Measurements from ENCODE around the gene PRKCH. TPM values are rescaled to one million over a fixed set of nuclear protein-coding genes. Genes with fewer than 3 reads are reported as not detected.
A peak's percentile ranks its signal among the peaks of the same experiment; 100 is the strongest.

Gene PRKCH
- total RNA-seq, 2 experiments from 2014 or later = 109 to 145 TPM

GRCh38 chr14:61556455-61556854 is 235.1 kb downstream of the PRKCH start:
- no peaks in the 10 kb centered on the region for H3K9me3 Mint-ChIP-seq (ENCODE audit: low read depth)
- intact Hi-C loops (cut with DNase I, micrococcal nuclease) = no loop called here
- ChIA-PET CTCF (interaction anchor here (0.7 kb wide), 1 partner anchor 13 kb away, joined by 3 read pairs; no protein-coding TSS in a partner anchor), POLR2A (no interaction called here)
- ATAC-seq = no peak
- DNase-seq = no peak
- H3K27me3 Mint-ChIP-seq = no peaks in the 10 kb centered on the region
- H3K36me3 Mint-ChIP-seq (ENCODE audit: low read depth) = peaks cover 27% of the 10 kb centered on the region
- H3K27ac Mint-ChIP-seq = no peak overlapping the region
- H3K4me3 Mint-ChIP-seq = no peak overlapping the region
- H3K4me1 Mint-ChIP-seq = peaks cover 50% of the 10 kb centered on the region

DNA sequence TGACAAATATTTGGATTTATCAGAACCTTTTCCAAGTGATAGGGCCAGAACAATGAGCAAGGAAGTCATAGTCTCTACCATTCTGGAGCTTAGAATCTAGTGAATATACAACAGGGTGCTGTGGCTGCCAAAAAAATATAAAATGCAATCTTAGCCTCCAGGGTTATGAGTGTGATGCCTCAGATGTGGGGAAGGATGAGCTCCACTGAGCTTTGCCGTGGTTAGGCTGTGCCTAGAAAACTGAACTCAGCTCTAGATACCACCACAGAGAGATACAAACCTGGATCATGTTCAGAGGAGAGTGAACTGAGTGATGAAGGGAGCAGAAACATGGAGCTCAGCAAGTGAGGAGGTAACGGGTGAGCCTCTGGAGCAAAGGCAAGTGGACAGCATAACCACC is 235.9 kb downstream of the PRKCH start:
- no peaks in the 10 kb centered on the region for H3K9me3 Mint-ChIP-seq (ENCODE audit: low read depth)
- ATAC-seq (no peak), DNase-seq (no peak)
- peaks cover 19% of the 10 kb centered on the region for H3K36me3 Mint-ChIP-seq (ENCODE audit: low read depth)
- intact Hi-C loops (cut with DNase I, micrococcal nuclease) = no loop called here
- H3K27ac Mint-ChIP-seq = no peak overlapping the region
- peaks cover 50% of the 10 kb centered on the region for H3K4me1 Mint-ChIP-seq
- no peaks in the 10 kb centered on the region for H3K27me3 Mint-ChIP-seq
- no peak overlapping the region for H3K4me3 Mint-ChIP-seq
- ChIA-PET CTCF (interaction anchor here (0.6 to 1.8 kb wide), 4 partner anchors 9 to 280 kb away, joined by 3 to 5 read pairs (median 3); no protein-coding TSS in a partner anchor), POLR2A (interaction anchor here (1.1 kb wide), 1 partner anchor 13 kb away, joined by 3 read pairs; no protein-coding TSS in a partner anchor)

DNA sequence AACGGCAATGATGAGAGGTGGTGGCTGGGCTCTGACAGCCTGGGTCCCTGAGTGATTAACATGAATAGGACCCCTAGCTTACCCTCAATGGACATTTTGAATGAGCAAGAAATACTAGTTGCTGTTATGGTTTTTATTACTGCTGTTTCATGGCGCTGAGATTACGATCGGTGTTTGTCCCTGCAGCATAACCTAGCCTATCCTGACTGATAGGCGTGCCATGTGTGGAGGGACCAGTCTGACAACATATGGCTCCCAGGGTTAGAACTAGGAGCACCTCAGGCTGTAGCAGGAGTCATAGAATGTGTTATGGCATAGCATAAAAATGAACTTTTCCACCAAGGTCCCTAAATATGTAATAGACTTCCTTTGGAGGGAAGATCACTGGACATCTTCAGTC is 236.5 kb downstream of the PRKCH start:
- Mint-ChIP-seq H3K27me3 (no peaks in the 10 kb centered on the region), H3K4me3 (no peak overlapping the region), H3K36me3 (ENCODE audit: low read depth) (peaks cover 17% of the 10 kb centered on the region), H3K4me1 (peaks cover 50% of the 10 kb centered on the region), H3K27ac (no peak overlapping the region), H3K9me3 (ENCODE audit: low read depth) (no peaks in the 10 kb centered on the region)
- ChIA-PET POLR2A (interaction anchor here (1.1 kb wide), 1 partner anchor 12 kb away, joined by 3 read pairs; no protein-coding TSS in a partner anchor), CTCF (interaction anchor here (0.6 to 1.8 kb wide), 3 partner anchors 9 to 280 kb away, joined by 3 to 5 read pairs (median 3); no protein-coding TSS in a partner anchor)
- intact Hi-C loops (cut with DNase I, micrococcal nuclease) = no loop called here
- DNase-seq (no peak), ATAC-seq (no peak)

DNA sequence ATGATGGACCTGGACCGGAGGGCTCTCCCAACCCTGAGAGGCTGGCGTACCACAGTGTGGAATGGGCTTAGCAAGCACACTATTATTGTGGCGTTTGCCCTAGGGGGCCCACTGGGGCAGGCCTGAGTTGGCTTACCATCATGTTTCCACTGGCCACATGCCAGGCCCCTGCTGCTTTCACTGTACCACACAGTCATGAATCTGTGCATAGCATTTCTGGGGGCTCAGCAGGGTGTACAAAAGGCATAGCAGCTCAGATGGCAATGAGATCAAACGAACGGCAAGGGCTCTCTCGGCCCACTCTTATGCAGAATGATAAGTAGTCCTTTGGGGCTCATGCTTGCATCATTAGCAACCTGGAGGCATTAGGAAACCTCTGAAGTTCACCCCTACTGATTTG is 236.9 kb downstream of the PRKCH start:
- H3K27ac Mint-ChIP-seq = no peak overlapping the region
- CTCF ChIA-PET = interaction anchor here (1.3 to 1.8 kb wide), 2 partner anchors 8 to 279 kb away, joined by 3 to 5 read pairs; no protein-coding TSS in a partner anchor
- H3K36me3 Mint-ChIP-seq (ENCODE audit: low read depth) = peaks cover 15% of the 10 kb centered on the region
- no peak overlapping the region for H3K4me3 Mint-ChIP-seq
- no peak for ATAC-seq
- H3K9me3 Mint-ChIP-seq (ENCODE audit: low read depth) = no peaks in the 10 kb centered on the region
- no peaks in the 10 kb centered on the region for H3K27me3 Mint-ChIP-seq
- peaks cover 50% of the 10 kb centered on the region for H3K4me1 Mint-ChIP-seq
- intact Hi-C loops (cut with DNase I, micrococcal nuclease) = no loop called here
- POLR2A ChIA-PET = no interaction called here
- DNase-seq = no peak

- Mint-ChIP-seq H3K9me3 (ENCODE audit: low read depth) (no peaks in the 10 kb centered on the region), H3K36me3 (ENCODE audit: low read depth) (peaks cover 13% of the 10 kb centered on the region), H3K4me3 (no peak overlapping the region), H3K27me3 (no peaks in the 10 kb centered on the region), H3K27ac (no peak overlapping the region), H3K4me1 (peaks cover 52% of the 10 kb centered on the region)
- CTCF ChIA-PET = interaction anchor here (0.6 to 1.5 kb wide), 5 partner anchors 8 to 180 kb away, joined by 3 to 5 read pairs (median 3); no protein-coding TSS in a partner anchor
- no peak for ATAC-seq
- DNase-seq = no peak
- intact Hi-C loops (cut with DNase I, micrococcal nuclease) = no loop called here
- POLR2A ChIA-PET = no interaction called here
These were observed 238.3 kb downstream of the PRKCH start for GRCh38 chr14:61559641-61560201.

DNA sequence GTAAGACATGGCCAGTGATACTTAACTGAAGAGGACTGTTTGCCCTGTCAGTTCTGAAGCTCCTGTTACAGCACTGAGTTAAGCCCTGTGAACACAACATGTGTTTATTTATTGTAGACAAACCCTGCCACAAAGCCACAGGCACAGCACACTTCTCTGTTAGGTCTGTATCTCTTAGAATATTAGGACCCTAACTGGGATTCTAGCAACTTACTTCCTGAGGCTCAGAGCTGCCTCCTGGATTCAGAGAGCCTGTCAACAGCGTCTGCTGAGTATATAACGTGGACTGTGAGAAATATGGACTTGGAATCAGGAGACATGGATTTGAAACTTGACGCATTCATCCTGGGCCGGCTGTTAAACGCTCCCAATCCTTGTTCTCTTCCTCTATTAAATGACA is 238.9 kb downstream of the PRKCH start:
- ATAC-seq = no peak
- H3K27ac Mint-ChIP-seq = no peak overlapping the region
- POLR2A ChIA-PET = interaction anchor here (0.6 kb wide), 1 partner anchor 215 kb away, joined by 3 read pairs; no protein-coding TSS in a partner anchor
- H3K4me3 Mint-ChIP-seq = no peak overlapping the region
- H3K9me3 Mint-ChIP-seq (ENCODE audit: low read depth) = no peaks in the 10 kb centered on the region
- H3K36me3 Mint-ChIP-seq (ENCODE audit: low read depth) = peaks cover 8% of the 10 kb centered on the region
- peaks cover 51% of the 10 kb centered on the region for H3K4me1 Mint-ChIP-seq
- DNase-seq = no peak
- H3K27me3 Mint-ChIP-seq = no peaks in the 10 kb centered on the region
- CTCF ChIA-PET = interaction anchor here (0.6 to 1.5 kb wide), 4 partner anchors 9 to 179 kb away, joined by 3 to 5 read pairs (median 4); no protein-coding TSS in a partner anchor
- intact Hi-C loops (cut with DNase I, micrococcal nuclease) = no loop called here

DNA sequence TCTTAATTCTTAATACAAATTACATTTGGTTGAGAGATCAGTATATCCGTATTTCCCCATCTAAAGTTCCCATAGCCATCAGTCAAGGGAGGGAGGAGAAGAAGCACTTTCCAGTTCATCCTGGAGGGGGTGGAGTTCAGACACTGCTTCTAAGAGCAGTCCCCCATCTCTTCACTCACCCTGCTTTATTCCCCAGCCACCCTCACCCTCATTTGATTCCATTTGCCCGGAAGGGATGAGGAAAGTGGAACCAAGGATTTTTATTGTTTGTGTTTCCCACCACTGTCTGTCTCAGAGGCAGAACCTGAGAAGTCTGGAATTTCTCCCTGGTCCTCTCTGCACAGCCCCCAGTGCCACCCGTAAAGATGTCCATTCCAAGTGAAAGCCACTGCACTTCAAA is 239.7 kb downstream of the PRKCH start:
- ATAC-seq = no peak
- CTCF ChIA-PET = interaction anchor here (0.8 kb wide), 1 partner anchor 10 kb away, joined by 3 read pairs; no protein-coding TSS in a partner anchor
- Mint-ChIP-seq H3K36me3 (ENCODE audit: low read depth) (peaks cover 8% of the 10 kb centered on the region), H3K9me3 (ENCODE audit: low read depth) (peaks cover 2% of the 10 kb centered on the region), H3K4me3 (no peak overlapping the region), H3K4me1 (peaks cover 55% of the 10 kb centered on the region), H3K27me3 (no peaks in the 10 kb centered on the region), H3K27ac (peak overlapping the region; percentile 15)
- DNase-seq = no peak
- intact Hi-C loops (cut with DNase I, micrococcal nuclease) = no loop called here
- POLR2A ChIA-PET = no interaction called here

- DNase-seq = no peak
- ChIA-PET POLR2A (no interaction called here), CTCF (interaction anchor here (0.8 to 1.8 kb wide), 3 partner anchors 10 to 85 kb away, joined by 3 to 5 read pairs (median 3); no protein-coding TSS in a partner anchor)
- ATAC-seq = no peak
- Mint-ChIP-seq H3K36me3 (ENCODE audit: low read depth) (peaks cover 8% of the 10 kb centered on the region), H3K27ac (peak overlapping the region; percentile 81), H3K4me1 (peaks cover 62% of the 10 kb centered on the region), H3K27me3 (no peaks in the 10 kb centered on the region), H3K4me3 (no peak overlapping the region), H3K9me3 (ENCODE audit: low read depth) (peaks cover 2% of the 10 kb centered on the region)
- intact Hi-C loops (cut with DNase I, micrococcal nuclease) = loop anchor here (1.0 to 2.0 kb wide), 6 partner anchors 8 to 59 kb away; no protein-coding TSS in a partner anchor
These were observed 240.4 kb downstream of the PRKCH start for GRCh38 chr14:61561657-61562276.

DNA sequence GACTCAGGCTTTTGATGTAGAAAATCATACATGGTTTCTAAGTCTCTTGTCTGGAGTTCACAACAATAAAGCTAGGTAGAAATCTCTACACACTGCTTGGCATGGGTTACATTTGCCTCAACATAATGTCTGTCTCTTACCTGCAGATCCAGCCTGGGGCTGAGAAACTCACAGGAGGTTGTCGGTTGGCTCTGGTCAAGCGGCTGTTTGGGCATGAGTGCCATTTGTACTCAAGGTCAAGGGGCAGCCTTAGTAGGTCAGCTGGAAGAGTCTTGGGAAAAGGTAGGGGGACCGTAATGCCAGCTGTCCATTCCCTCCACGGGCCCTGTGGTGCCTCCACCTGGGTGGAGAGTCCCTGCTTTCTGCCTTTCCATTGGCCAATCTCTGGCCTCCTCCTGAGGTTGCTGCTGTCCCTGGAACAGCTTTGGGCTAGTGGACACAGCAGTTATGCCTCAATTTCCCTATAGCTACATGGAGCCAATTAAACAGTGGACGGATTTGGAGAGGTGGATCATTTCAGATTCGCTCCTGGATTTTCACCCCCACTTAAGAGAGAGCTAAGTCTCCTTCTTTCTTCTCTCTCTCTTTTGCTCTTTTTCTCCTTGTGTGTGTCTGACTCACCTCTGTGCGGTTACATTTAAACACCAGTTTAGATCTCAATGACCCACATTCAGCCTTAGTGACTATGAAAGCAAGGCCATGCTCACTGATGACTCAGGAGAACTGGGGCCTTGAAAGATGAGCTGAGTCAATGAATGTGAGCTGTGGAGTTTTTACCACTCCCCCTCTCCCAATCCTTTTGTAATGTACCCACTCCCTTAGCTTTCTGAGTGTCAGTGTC is 241.2 kb downstream of the PRKCH start:
- H3K4me3 Mint-ChIP-seq = peak overlapping the region; percentile 4
- H3K36me3 Mint-ChIP-seq (ENCODE audit: low read depth) = peaks cover 5% of the 10 kb centered on the region
- POLR2A ChIA-PET = interaction anchor here (0.6 to 1.2 kb wide), 9 partner anchors 10 to 99 kb away, joined by 3 to 7 read pairs (median 4); no protein-coding TSS in a partner anchor
- DNase-seq (peak; percentile 69), ATAC-seq (peak; percentile 95)
- H3K27me3 Mint-ChIP-seq = no peaks in the 10 kb centered on the region
- peaks cover 62% of the 10 kb centered on the region for H3K4me1 Mint-ChIP-seq
- intact Hi-C loops (cut with DNase I, micrococcal nuclease) = loop anchor here (1.0 to 2.0 kb wide), 7 partner anchors 9 to 100 kb away; no protein-coding TSS in a partner anchor
- CTCF ChIA-PET = interaction anchor here (0.6 to 1.8 kb wide), 11 partner anchors 9 to 335 kb away, joined by 3 to 5 read pairs (median 3); no protein-coding TSS in a partner anchor
- peak overlapping the region; percentile 89 for H3K27ac Mint-ChIP-seq
- H3K9me3 Mint-ChIP-seq (ENCODE audit: low read depth) = peaks cover 2% of the 10 kb centered on the region

GRCh38 chr14:61563162-61563511 is 241.8 kb downstream of the PRKCH start:
- Mint-ChIP-seq H3K36me3 (ENCODE audit: low read depth) (peaks cover 5% of the 10 kb centered on the region), H3K27ac (peak overlapping the region; percentile 89), H3K27me3 (no peaks in the 10 kb centered on the region), H3K4me3 (no peak overlapping the region), H3K9me3 (ENCODE audit: low read depth) (peaks cover 2% of the 10 kb centered on the region), H3K4me1 (peaks cover 66% of the 10 kb centered on the region)
- ATAC-seq (no peak), DNase-seq (no peak)
- POLR2A ChIA-PET = interaction anchor here (0.6 to 1.2 kb wide), 10 partner anchors 10 to 1255 kb away, joined by 3 to 7 read pairs (median 4); no protein-coding TSS in a partner anchor
- CTCF ChIA-PET = interaction anchor here (0.6 to 1.8 kb wide), 10 partner anchors 8 to 143 kb away, joined by 3 to 5 read pairs (median 3); no protein-coding TSS in a partner anchor
- intact Hi-C loops (cut with DNase I, micrococcal nuclease) = loop anchor here (1.0 to 2.0 kb wide), 6 partner anchors 32 to 99 kb away; no protein-coding TSS in a partner anchor

Data from activated CD4-positive, alpha-beta T cell treated with anti-CD3 and anti-CD28 coated beads for 36 hours (primary cell).